MCF 10A (cell line): Measurements from ENCODE around the gene OSM. TPM values are rescaled to one million over a fixed set of nuclear protein-coding genes. Genes with fewer than 3 reads are reported as not detected.

Experiments used
- BruUV-seq: library from RNA; stranded (reverse); fragments of 400-500 nt; replicated peaks from 2 replicates; lab custom pipeline; 2021; lab: Mats Ljungman, UMichigan
- CTCF ChIA-PET: fragments of 300-600 bp; sonication (Branson Sonifier 250); formaldehyde crosslinking; extraction: SDS; loops from one replicate; lab custom pipeline; 2021; ENCODE audit warnings: antibody characterized with exemption, inconsistent platforms; lab: Yijun Ruan, JAX
- POLR2A ChIA-PET: fragments of 300-600, 350-650 bp; sonication (Branson Sonifier 250); formaldehyde crosslinking; extraction: SDS; loops from one replicate; lab custom pipeline; 2020; ENCODE audit warnings: antibody characterized with exemption, inconsistent platforms; lab: Yijun Ruan, JAX
- DNase-seq: peaks from one replicate; pipeline ENCODE4 v3.0.0-alpha.2; 2018; ENCODE audit not compliant: unreplicated experiment
- H3K27ac Mint-ChIP-seq: one replicate; pipeline ENCODE4 v1.8.0; 2022; ENCODE audit warnings: mild to moderate bottlenecking, low read depth, mixed read lengths; ENCODE audit not compliant: unreplicated experiment
- H3K27me3 Mint-ChIP-seq: one replicate; pipeline ENCODE4 v1.8.0; 2022; ENCODE audit warnings: mixed read lengths; ENCODE audit not compliant: insufficient read depth, unreplicated experiment
- H3K36me3 Mint-ChIP-seq: one replicate; pipeline ENCODE4 v1.8.0; 2022; ENCODE audit warnings: mild to moderate bottlenecking, moderate library complexity, mixed read lengths; ENCODE audit not compliant: insufficient read depth, unreplicated experiment
- H3K4me1 Mint-ChIP-seq: one replicate; pipeline ENCODE4 v1.8.0; 2022; ENCODE audit warnings: mixed read lengths; ENCODE audit not compliant: insufficient read depth, unreplicated experiment
- H3K4me3 Mint-ChIP-seq: one replicate; pipeline ENCODE4 v1.8.0; 2022; ENCODE audit warnings: mild to moderate bottlenecking, moderate library complexity, mixed read lengths; ENCODE audit not compliant: unreplicated experiment
- H3K9me3 Mint-ChIP-seq: one replicate; pipeline ENCODE4 v1.8.0; 2022; ENCODE audit warnings: mixed read lengths; ENCODE audit not compliant: unreplicated experiment
- CTCF ChIP-seq: fragments of 200-600 bp; IDR thresholded peaks from one replicate; pipeline ENCODE4 v1.8.0; 2022; ENCODE audit warnings: antibody characterized with exemption, mild to moderate bottlenecking; ENCODE audit not compliant: unreplicated experiment
- intact Hi-C: fragments of 100-400 bp; cut with micrococcal nuclease; formaldehyde crosslinking; loops from 2 replicates; pipeline ENCODE4 v1.14.1; 2022
- total RNA-seq: library from RNA; stranded (reverse); gene quantifications from 2 replicates; pipeline ENCODE4 v1.2.3, GENCODE V29; 2022

OSM gene
- total RNA-seq, 1 experiment from 2014 or later = not detected

GRCh38 chr22:30290342-30291057 lies 23.8 kb upstream of the OSM start:
- CTCF ChIA-PET = interaction anchor here (1.0 to 1.8 kb wide), 7 partner anchors 12 to 184 kb away, joined by 3 to 6 read pairs (median 4); partner anchors contain the start of genes RNF215 and TBC1D10A
- Mint-ChIP-seq H3K4me3 (peak overlapping the region; percentile 77), H3K36me3 (no peaks in the 10 kb centered on the region), H3K27me3 (no peaks in the 10 kb centered on the region), H3K27ac (peak overlapping the region; percentile 62), H3K9me3 (no peaks in the 10 kb centered on the region), H3K4me1 (no peaks in the 10 kb centered on the region)
- peak; percentile 74 for DNase-seq
- no peak for TF ChIP-seq CTCF
- POLR2A ChIA-PET = interaction anchor here (0.6 to 6.0 kb wide), 16 partner anchors 8 to 702 kb away, joined by 3 to 109 read pairs (median 3); partner anchors contain the start of genes CCDC157, SF3A1 and TBC1D10A
- BruUV-seq = no TSS peak
- intact Hi-C loops = no loop called here

GRCh38 chr22:30289980-30290313 lies 23.3 kb upstream of the OSM start:
- BruUV-seq = no TSS peak
- Mint-ChIP-seq H3K4me3 (peak overlapping the region; percentile 77), H3K4me1 (peaks cover 2% of the 10 kb centered on the region), H3K27ac (peak overlapping the region; percentile 62), H3K9me3 (no peaks in the 10 kb centered on the region), H3K27me3 (no peaks in the 10 kb centered on the region), H3K36me3 (no peaks in the 10 kb centered on the region)
- intact Hi-C loops = loop anchor here (1.0 to 2.0 kb wide), 2 partner anchors 67 to 136 kb away; partner anchors contain the start of genes CCDC157 and SF3A1
- TF ChIP-seq CTCF = no peak
- CTCF ChIA-PET = interaction anchor here (1.0 to 3.0 kb wide), 4 partner anchors 26 to 185 kb away, joined by 3 to 34 read pairs (median 4); partner anchors contain the start of gene TBC1D10A
- no peak for DNase-seq
- POLR2A ChIA-PET = interaction anchor here (0.6 to 6.0 kb wide), 15 partner anchors 8 to 678 kb away, joined by 3 to 109 read pairs (median 4); partner anchors contain the start of genes CCDC157, SEC14L2, SF3A1 and TBC1D10A

GRCh38 chr22:30289141-30289979 lies 22.7 kb upstream of the OSM start, which contains the start of gene CASTOR1:
TSS of gene CASTOR1 (minus strand) at chr22:30289505. CDS start at chr22:30289497, 8 bp downstream.
- peak within 1 kb of the TSS; percentile 62 for H3K27ac Mint-ChIP-seq
- peaks cover 6% of the 10 kb centered on the region for H3K4me1 Mint-ChIP-seq
- peak within 1 kb of the TSS; percentile 77 for H3K4me3 Mint-ChIP-seq
- peak; percentile 98 for DNase-seq
- H3K36me3 Mint-ChIP-seq = no peaks in the 10 kb centered on the region
- POLR2A ChIA-PET = interaction anchor here (0.6 to 6.0 kb wide), 15 partner anchors 9 to 135 kb away, joined by 3 to 109 read pairs (median 5); partner anchors contain the start of genes CCDC157, MTFP1, SEC14L2 and SF3A1
- CTCF ChIA-PET = interaction anchor here (0.6 to 3.7 kb wide), 17 partner anchors 9 to 1053 kb away, joined by 3 to 48 read pairs (median 12); partner anchors contain the start of genes RNF215, SEC14L2 and TBC1D10A
- intact Hi-C loops = loop anchor here (1.0 to 2.0 kb wide), 2 partner anchors 67 to 137 kb away; partner anchors contain the start of genes CCDC157 and SF3A1
- H3K9me3 Mint-ChIP-seq = no peaks in the 10 kb centered on the region
- BruUV-seq = no TSS peak
- no peaks in the 10 kb centered on the region for H3K27me3 Mint-ChIP-seq
- no peak for TF ChIP-seq CTCF
